Calu3 (cell line): Measurements from ENCODE around the gene MYBPC2. TPM values are rescaled to one million over a fixed set of nuclear protein-coding genes. Genes with fewer than 3 reads are reported as not detected.

Source experiments
- BruUV-seq: library from RNA; stranded (reverse); fragments of 400-500 nt; replicated peaks from 2 replicates; lab custom pipeline; 2021; lab: Mats Ljungman, UMichigan
- CTCF ChIA-PET: fragments of 300-600 bp; sonication (Branson Sonifier 250); formaldehyde crosslinking; loops from one replicate; lab custom pipeline; 2022; ENCODE audit warnings: antibody characterized with exemption; lab: Charles Lee
- DNase-seq: peaks from one replicate; pipeline ENCODE4 v3.0.0; 2022
- H3K27ac Mint-ChIP-seq: one replicate; pipeline ENCODE4 v1.8.0; 2022; ENCODE audit warnings: mixed read lengths; ENCODE audit not compliant: unreplicated experiment
- H3K27me3 Mint-ChIP-seq: one replicate; pipeline ENCODE4 v1.8.0; 2022; ENCODE audit warnings: mixed read lengths; ENCODE audit not compliant: unreplicated experiment
- H3K36me3 Mint-ChIP-seq: one replicate; pipeline ENCODE4 v1.8.0; 2022; ENCODE audit warnings: mild to moderate bottlenecking, moderate library complexity, mixed read lengths; ENCODE audit not compliant: insufficient read depth, unreplicated experiment
- H3K4me1 Mint-ChIP-seq: one replicate; pipeline ENCODE4 v1.8.0; 2022; ENCODE audit warnings: mild to moderate bottlenecking, low read depth, mixed read lengths; ENCODE audit not compliant: unreplicated experiment
- H3K4me3 Mint-ChIP-seq: one replicate; pipeline ENCODE4 v1.8.0; 2022; ENCODE audit warnings: mild to moderate bottlenecking, low read depth, moderate library complexity, mixed read lengths; ENCODE audit not compliant: unreplicated experiment
- H3K9me3 Mint-ChIP-seq: one replicate; pipeline ENCODE4 v1.8.0; 2022; ENCODE audit warnings: low read depth, mixed read lengths; ENCODE audit not compliant: unreplicated experiment
- intact Hi-C: fragments of 100-400 bp; cut with micrococcal nuclease; formaldehyde crosslinking; loops from one replicate; pipeline ENCODE4 v1.10.0; 2022; ENCODE audit not compliant: unreplicated experiment
- total RNA-seq: library from RNA; stranded (reverse); gene quantifications from 2 replicates; pipeline ENCODE4 v1.2.3, GENCODE V29; 2022
- TF ChIP-seq, protein P1 (sequence below): fragments of 200-600 bp; IDR thresholded peaks from one replicate; pipeline ENCODE4 v1.8.0; 2022; ENCODE audit warnings: antibody characterized with exemption; ENCODE audit not compliant: unreplicated experiment

Gene MYBPC2
- total RNA-seq, 1 experiment from 2014 or later: not detected

DNA sequence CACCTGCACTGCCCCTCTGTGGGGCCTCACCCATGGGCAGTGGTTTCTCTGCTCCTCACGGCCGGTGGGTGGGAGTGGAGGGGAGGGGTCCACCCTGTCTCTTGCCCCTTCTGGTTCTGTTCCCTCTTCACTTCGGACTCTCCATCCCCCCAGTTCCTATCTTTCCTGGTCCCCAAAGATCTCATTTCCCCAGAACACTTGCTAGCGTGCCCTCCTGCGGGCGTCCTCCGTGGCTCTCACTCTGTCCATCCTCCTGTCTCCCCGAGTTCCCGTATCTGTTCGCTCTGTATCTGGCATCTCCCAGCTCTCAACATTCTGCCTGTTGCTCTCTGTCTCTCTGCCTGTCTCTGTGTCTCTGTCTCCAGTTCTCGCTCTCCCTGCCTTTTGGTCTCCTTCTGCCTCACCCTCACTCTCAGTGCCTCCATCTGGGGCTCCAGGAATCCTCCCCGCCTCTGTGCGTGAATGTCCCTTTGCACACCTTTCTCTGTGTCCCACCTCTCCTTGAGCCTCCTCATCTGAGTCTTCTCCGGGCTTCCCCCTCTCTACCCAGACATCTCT, 13.6 kb upstream of the MYBPC2 start:
- no peaks in the 10 kb centered on the region for H3K4me1 Mint-ChIP-seq
- no peaks in the 10 kb centered on the region for H3K36me3 Mint-ChIP-seq
- CTCF ChIA-PET: interaction anchor here (1.0 kb wide), 1 partner anchor 10 kb away, joined by 3 read pairs; no protein-coding TSS in a partner anchor
- no peak for DNase-seq
- intact Hi-C loops: no loop called here
- H3K4me3 Mint-ChIP-seq: no peak overlapping the region
- no peaks in the 10 kb centered on the region for H3K9me3 Mint-ChIP-seq
- H3K27me3 Mint-ChIP-seq: peaks cover 14% of the 10 kb centered on the region
- TF ChIP-seq, protein P1, sequence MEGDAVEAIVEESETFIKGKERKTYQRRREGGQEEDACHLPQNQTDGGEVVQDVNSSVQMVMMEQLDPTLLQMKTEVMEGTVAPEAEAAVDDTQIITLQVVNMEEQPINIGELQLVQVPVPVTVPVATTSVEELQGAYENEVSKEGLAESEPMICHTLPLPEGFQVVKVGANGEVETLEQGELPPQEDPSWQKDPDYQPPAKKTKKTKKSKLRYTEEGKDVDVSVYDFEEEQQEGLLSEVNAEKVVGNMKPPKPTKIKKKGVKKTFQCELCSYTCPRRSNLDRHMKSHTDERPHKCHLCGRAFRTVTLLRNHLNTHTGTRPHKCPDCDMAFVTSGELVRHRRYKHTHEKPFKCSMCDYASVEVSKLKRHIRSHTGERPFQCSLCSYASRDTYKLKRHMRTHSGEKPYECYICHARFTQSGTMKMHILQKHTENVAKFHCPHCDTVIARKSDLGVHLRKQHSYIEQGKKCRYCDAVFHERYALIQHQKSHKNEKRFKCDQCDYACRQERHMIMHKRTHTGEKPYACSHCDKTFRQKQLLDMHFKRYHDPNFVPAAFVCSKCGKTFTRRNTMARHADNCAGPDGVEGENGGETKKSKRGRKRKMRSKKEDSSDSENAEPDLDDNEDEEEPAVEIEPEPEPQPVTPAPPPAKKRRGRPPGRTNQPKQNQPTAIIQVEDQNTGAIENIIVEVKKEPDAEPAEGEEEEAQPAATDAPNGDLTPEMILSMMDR: no peak
- BruUV-seq: no TSS peak
- no peak overlapping the region for H3K27ac Mint-ChIP-seq

DNA sequence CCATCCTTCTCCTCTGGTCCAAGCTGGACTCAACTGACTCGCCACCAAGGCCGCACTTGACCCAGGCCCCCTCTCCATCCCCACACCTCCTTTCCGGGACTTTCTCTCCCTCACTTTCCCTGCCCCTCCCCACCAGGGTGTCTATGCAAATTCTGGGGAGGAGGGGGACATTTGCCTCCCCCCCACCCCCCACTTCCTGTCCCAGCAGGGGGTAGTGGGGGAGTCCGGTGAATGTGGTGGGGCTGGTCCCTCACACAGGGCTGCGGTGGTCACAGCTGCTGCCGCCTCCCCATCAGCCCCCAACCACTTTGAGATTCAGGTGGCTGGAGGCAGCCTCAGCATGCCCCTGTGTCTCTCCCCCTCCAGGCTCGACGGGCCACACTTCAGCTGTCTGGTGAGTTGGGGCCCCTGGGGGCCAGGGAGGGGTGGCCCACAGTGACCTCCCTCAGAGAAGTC, 13.1 kb upstream of the MYBPC2 start:
- CTCF ChIA-PET: interaction anchor here (0.6 kb wide), 1 partner anchor 174 kb away, joined by 4 read pairs; no protein-coding TSS in a partner anchor
- intact Hi-C loops: no loop called here
- H3K27me3 Mint-ChIP-seq: peaks cover 14% of the 10 kb centered on the region
- BruUV-seq: no TSS peak
- DNase-seq: no peak
- no peaks in the 10 kb centered on the region for H3K4me1 Mint-ChIP-seq
- H3K27ac Mint-ChIP-seq: no peak overlapping the region
- H3K9me3 Mint-ChIP-seq: no peaks in the 10 kb centered on the region
- H3K36me3 Mint-ChIP-seq: no peaks in the 10 kb centered on the region
- TF ChIP-seq, protein P1: no peak
- H3K4me3 Mint-ChIP-seq: no peak overlapping the region

DNA sequence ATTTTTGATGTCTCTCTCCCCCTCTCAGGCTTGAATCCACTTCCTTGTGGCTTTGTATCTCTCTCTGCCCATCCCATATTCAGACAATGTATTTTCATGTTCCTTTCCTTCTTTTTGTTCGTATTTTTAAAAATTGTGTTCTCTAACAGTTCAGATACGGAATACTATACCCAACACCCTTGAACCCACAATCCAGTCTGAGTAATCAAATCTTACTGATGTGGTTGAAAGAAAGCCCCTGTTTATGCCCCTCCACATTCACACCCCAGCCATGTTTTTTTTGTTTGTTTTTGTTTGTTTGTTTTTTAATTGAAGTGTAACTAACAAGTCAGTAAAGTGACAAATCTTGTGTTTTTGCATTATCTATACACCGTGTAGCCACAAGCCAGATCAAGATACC, 12.6 kb upstream of the MYBPC2 start:
- H3K27me3 Mint-ChIP-seq: peaks cover 14% of the 10 kb centered on the region
- intact Hi-C loops: no loop called here
- no peak for DNase-seq

DNA sequence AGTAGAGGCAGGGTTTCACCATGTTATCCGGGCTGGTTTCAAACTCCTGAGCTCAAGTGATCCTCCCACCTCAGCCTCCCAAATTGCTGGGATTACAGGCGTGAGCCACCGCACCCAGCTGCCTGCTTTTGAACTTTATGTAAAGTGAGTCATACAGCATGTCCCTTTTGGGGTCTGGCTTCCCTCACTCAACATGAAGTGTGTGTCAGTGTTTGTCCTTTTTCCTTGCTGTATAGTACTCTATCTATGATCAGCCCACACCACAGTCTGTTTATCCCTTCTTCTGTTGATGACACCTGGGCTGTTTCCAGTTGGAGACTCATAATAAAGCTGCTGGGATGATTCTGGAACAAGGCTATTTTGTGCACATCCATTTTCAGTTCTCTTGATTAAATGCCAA, 11.9 kb upstream of the MYBPC2 start:
- Mint-ChIP-seq H3K9me3 (no peaks in the 10 kb centered on the region), H3K4me1 (no peaks in the 10 kb centered on the region), H3K36me3 (no peaks in the 10 kb centered on the region), H3K27ac (no peak overlapping the region), H3K4me3 (no peak overlapping the region), H3K27me3 (peaks cover 14% of the 10 kb centered on the region)
- DNase-seq: no peak
- TF ChIP-seq, protein P1: no peak
- no TSS peak for BruUV-seq
- CTCF ChIA-PET: no interaction called here
- intact Hi-C loops: no loop called here

More for the DNA sequence above, 12.6 kb upstream of the MYBPC2 start:
- Mint-ChIP-seq H3K27ac (no peak overlapping the region), H3K36me3 (no peaks in the 10 kb centered on the region), H3K4me1 (no peaks in the 10 kb centered on the region), H3K4me3 (no peak overlapping the region), H3K9me3 (no peaks in the 10 kb centered on the region)
- TF ChIP-seq, protein P1: no peak
- no TSS peak for BruUV-seq
- CTCF ChIA-PET: interaction anchor here (0.6 kb wide), 1 partner anchor 174 kb away, joined by 4 read pairs; no protein-coding TSS in a partner anchor
